Lung (tissue), 12 donors: ENCODE measurements around the gene MYO5B. TPM values are rescaled to one million over a fixed set of nuclear protein-coding genes. Genes with fewer than 3 reads are reported as not detected.
"Not testable (repeated sequence)": the region's sequence is repeated elsewhere in the genome, so short reads cannot be mapped to it uniquely, and the experiment has no call there.

ENCODE experiments used
- ATAC-seq: fragments of 200-7000 bp; cut with Tn5 transposase; one replicate; pipeline ENCODE4 v1.9.1; 2020; ENCODE audit warnings: moderate number of reproducible peaks; ENCODE audit not compliant: insufficient read depth, low FRiP score
- DNase-seq, 3 donors: peaks; one replicate each; pipeline ENCODE4 v3.0.0-alpha.2; 2013 to 2017
- H3K27ac ChIP-seq, 2 donors: one replicate each; pipeline ENCODE4 v1.5.1; 2013; ENCODE audit warnings: mild to moderate bottlenecking in 2 of 2, moderate library complexity in 2 of 2, control low read depth in 1 of 2, inconsistent platforms in 1 of 2, low read depth in 1 of 2, low read length in 1 of 2
- H3K27me3 ChIP-seq, 3 donors: one replicate each; pipeline ENCODE4 v1.5.1; 2013; ENCODE audit warnings: low read length in 2 of 3; ENCODE audit not compliant: control insufficient read depth in 3 of 3, insufficient read depth in 3 of 3
- H3K36me3 ChIP-seq, 4 donors: one replicate each; pipeline ENCODE4 v1.5.1; 2013; ENCODE audit warnings: low read length in 4 of 4, mild to moderate bottlenecking in 1 of 4, moderate library complexity in 1 of 4; ENCODE audit not compliant: control insufficient read depth in 4 of 4, insufficient read depth in 4 of 4
- H3K4me1 ChIP-seq, 5 donors: one replicate each; pipeline ENCODE4 v1.5.1; 2013; ENCODE audit warnings: low read length in 5 of 5, mild to moderate bottlenecking in 2 of 5, moderate library complexity in 1 of 5; ENCODE audit not compliant: control insufficient read depth in 5 of 5, insufficient read depth in 5 of 5
- H3K4me3 ChIP-seq: one replicate; pipeline ENCODE4 v1.5.1; 2013; ENCODE audit warnings: mild to moderate bottlenecking, control low read depth, moderate library complexity
- H3K9ac ChIP-seq, 2 donors: one replicate each; pipeline ENCODE4 v1.5.1; 2013; ENCODE audit warnings: low read length in 2 of 2, control low read depth in 1 of 2; ENCODE audit not compliant: insufficient read depth in 1 of 2
- H3K9me3 ChIP-seq, 4 donors: one replicate each; pipeline ENCODE4 v1.5.1; 2013; ENCODE audit warnings: low read length in 3 of 4, mild to moderate bottlenecking in 1 of 4, moderate library complexity in 1 of 4; ENCODE audit not compliant: control insufficient read depth in 4 of 4, insufficient read depth in 3 of 4
- WGBS, 2 donors: extraction: QIAGEN DNeasy Blood & Tissue Kit; methylation state at CpG; one replicate each; pipeline ENCODE4 v1.1.7; 2013; 5-methylcytosine and 5-hydroxymethylcytosine counted together
- polyA plus RNA-seq, 2 donors: library from polyadenylated mRNA; stranded (reverse); fragments of 200-250 nt; gene quantifications; one replicate each; pipeline ENCODE4 v1.2.1, GENCODE V29; 2013
- total RNA-seq, 2 donors: library from RNA; depleted of rRNA in 1 of 2; stranded (reverse); fragments of >200 nt in 1 of 2; gene quantifications; one replicate each; pipeline ENCODE4 v1.2.1, GENCODE V29; 2014 to 2021
- TF ChIP-seq, protein P1 (sequence below): IDR thresholded peaks from 2 replicates; pipeline ENCODE4 v1.5.1; 2012; ENCODE audit warnings: mild to moderate bottlenecking; ENCODE audit errors: control extremely low read depth, extremely low read depth
- donor health status: control.
- donor health status: control.
- donor health status: Bipolar disorder and iron deficiency.
- donor health status: healthy.
- donor health status: DM: yes; HTN: yes; CAD: no.

MYO5B gene
- total and polyA plus RNA-seq, 4 donors: 9.7 to 25.6 (median 19.7) TPM

GRCh38 chr18:50096766-50097435 is 98.0 kb downstream of the MYO5B start:
- no peak overlapping the region for H3K4me3 ChIP-seq
- 85 to 94% methylated on average over 3 of the region's 3 CpGs for WGBS, 2 donors
- H3K9ac ChIP-seq: no peak overlapping the region
- ATAC-seq: no peak
- TF ChIP-seq, protein P1, sequence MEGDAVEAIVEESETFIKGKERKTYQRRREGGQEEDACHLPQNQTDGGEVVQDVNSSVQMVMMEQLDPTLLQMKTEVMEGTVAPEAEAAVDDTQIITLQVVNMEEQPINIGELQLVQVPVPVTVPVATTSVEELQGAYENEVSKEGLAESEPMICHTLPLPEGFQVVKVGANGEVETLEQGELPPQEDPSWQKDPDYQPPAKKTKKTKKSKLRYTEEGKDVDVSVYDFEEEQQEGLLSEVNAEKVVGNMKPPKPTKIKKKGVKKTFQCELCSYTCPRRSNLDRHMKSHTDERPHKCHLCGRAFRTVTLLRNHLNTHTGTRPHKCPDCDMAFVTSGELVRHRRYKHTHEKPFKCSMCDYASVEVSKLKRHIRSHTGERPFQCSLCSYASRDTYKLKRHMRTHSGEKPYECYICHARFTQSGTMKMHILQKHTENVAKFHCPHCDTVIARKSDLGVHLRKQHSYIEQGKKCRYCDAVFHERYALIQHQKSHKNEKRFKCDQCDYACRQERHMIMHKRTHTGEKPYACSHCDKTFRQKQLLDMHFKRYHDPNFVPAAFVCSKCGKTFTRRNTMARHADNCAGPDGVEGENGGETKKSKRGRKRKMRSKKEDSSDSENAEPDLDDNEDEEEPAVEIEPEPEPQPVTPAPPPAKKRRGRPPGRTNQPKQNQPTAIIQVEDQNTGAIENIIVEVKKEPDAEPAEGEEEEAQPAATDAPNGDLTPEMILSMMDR: no peak
- no peaks in the 10 kb centered on the region for H3K36me3 ChIP-seq
- H3K4me1 ChIP-seq: peaks cover 0 to 2% (median 0%) of the 10 kb centered on the region in 5 donors
- no peaks in the 10 kb centered on the region for H3K27me3 ChIP-seq
- no peak for DNase-seq
- H3K27ac ChIP-seq: no peak overlapping the region
- no peaks in the 10 kb centered on the region for H3K9me3 ChIP-seq

- not testable (repeated sequence) for H3K4me1 ChIP-seq
These were observed 100.2 kb downstream of the MYO5B start for GRCh38 chr18:50094786-50095185.

GRCh38 chr18:50094221-50094773 is 100.7 kb downstream of the MYO5B start:
- Histone ChIP-seq H3K9me3 (no peaks in the 10 kb centered on the region), H3K4me1 (peaks cover 0 to 2% (median 0%) of the 10 kb centered on the region in 5 donors), H3K27ac (no peak overlapping the region), H3K4me3 (no peak overlapping the region), H3K9ac (no peak overlapping the region), H3K27me3 (no peaks in the 10 kb centered on the region), H3K36me3 (no peaks in the 10 kb centered on the region)
- WGBS, 2 donors: 61 to 87% methylated on average over 2 of the region's 2 CpGs
- ATAC-seq (no peak), DNase-seq (no peak)
- TF ChIP-seq, protein P1: no peak

More at GRCh38 chr18:50094786-50095185, 100.2 kb downstream of the MYO5B start:
- H3K4me3 ChIP-seq, ATAC-seq, H3K27ac ChIP-seq, DNase-seq, H3K27me3 ChIP-seq, H3K9ac ChIP-seq, H3K9me3 ChIP-seq, H3K36me3 ChIP-seq: not testable (repeated sequence)
- WGBS, 2 donors: 84 to 88% methylated on average over 5 of the region's 5 CpGs

- TF ChIP-seq, protein P1: no peak
- Histone ChIP-seq H3K4me3 (no peak overlapping the region), H3K9ac (no peak overlapping the region), H3K27me3 (no peaks in the 10 kb centered on the region), H3K9me3 (no peaks in the 10 kb centered on the region), H3K27ac (no peak overlapping the region), H3K36me3 (no peaks in the 10 kb centered on the region), H3K4me1 (peaks cover 0 to 2% (median 0%) of the 10 kb centered on the region in 5 donors)
- WGBS, 2 donors: 78 to 82% methylated on average over 6 of the region's 6 CpGs
- ATAC-seq (no peak), DNase-seq (no peak)
These were observed 101.4 kb downstream of the MYO5B start for GRCh38 chr18:50093366-50094064.
